Measurements from ENCODE around the gene KCNJ15. TPM values are rescaled to one million over a fixed set of nuclear protein-coding genes. Genes with fewer than 3 reads are reported as not detected.

Gene KCNJ15
- total and polyA plus RNA-seq, 2 experiments from 2014 or later: not detected

DNA sequence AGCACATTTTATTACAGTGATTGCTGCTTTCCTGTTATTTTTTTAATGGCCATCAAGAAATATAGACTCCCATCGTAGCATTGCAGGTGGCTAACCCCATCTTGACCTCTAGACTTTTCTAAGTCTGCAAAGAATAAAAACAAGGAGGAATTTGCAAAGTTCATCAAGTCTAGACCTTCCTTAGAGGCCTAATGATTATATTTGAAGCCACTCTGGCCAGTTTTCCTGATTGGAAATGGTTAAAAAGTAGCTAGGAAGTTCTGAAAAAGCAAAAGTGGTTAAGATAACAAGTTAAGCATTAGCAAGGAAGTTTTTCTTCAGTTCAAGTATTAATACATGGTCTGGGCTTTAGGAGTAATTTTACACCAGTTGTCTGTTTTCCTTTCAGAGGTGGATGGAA, 16.7 kb upstream of the KCNJ15 start:
- TF ChIP-seq, protein P1, sequence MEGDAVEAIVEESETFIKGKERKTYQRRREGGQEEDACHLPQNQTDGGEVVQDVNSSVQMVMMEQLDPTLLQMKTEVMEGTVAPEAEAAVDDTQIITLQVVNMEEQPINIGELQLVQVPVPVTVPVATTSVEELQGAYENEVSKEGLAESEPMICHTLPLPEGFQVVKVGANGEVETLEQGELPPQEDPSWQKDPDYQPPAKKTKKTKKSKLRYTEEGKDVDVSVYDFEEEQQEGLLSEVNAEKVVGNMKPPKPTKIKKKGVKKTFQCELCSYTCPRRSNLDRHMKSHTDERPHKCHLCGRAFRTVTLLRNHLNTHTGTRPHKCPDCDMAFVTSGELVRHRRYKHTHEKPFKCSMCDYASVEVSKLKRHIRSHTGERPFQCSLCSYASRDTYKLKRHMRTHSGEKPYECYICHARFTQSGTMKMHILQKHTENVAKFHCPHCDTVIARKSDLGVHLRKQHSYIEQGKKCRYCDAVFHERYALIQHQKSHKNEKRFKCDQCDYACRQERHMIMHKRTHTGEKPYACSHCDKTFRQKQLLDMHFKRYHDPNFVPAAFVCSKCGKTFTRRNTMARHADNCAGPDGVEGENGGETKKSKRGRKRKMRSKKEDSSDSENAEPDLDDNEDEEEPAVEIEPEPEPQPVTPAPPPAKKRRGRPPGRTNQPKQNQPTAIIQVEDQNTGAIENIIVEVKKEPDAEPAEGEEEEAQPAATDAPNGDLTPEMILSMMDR (IDR thresholded peaks at IDR 0.05; ENCODE audit: low read depth, low read length): no peak
- no peaks in the 10 kb centered on the region for H3K36me3 ChIP-seq
- H3K4me1 ChIP-seq (ENCODE audit: low read depth): no peaks in the 10 kb centered on the region
- no peak overlapping the region for H3K4me3 ChIP-seq
- H3K27ac ChIP-seq: no peak overlapping the region
- DNase-seq (ENCODE audit: low read depth in 1 of 2, low spot score in 1 of 2): no peak
- no peaks in the 10 kb centered on the region for H3K27me3 ChIP-seq
- no peaks in the 10 kb centered on the region for H3K9me3 ChIP-seq (ENCODE audit: low read depth)

DNA sequence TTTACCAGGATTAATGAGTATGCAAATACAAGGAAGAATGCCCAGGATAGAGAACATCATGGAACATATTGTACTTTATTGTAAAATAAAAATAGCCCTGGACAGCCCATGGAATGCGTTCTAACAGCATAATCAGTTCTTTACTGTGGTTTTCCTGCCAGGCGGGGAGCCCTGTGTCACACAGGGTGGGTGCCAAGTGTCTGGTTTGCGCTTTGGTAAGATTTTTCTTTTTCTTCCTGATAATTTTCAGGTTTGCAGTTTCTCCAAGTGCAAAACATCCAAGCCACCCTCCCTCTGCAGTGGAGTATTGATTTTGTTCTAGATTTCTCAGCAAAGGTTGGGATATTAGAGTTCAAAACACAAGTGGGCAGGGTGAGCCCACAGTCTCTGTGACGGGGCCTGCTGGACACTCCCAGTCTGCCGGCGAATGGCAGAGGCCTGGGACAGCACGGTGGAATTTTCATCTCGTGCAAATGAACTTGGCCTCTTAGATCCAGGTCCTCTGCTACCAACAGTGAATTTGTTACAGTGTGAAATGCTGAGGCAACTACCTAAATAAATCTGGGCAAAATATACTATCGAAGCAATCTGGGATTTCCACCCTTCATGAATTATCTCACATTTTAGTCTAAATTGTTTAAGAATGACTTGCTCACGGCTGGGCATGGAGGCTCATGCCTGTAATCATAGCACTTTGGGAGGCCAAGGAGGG, 15.6 kb upstream of the KCNJ15 start:
- Histone ChIP-seq H3K9me3 (ENCODE audit: low read depth) (no peaks in the 10 kb centered on the region), H3K36me3 (no peaks in the 10 kb centered on the region), H3K27ac (no peak overlapping the region), H3K4me1 (ENCODE audit: low read depth) (no peaks in the 10 kb centered on the region), H3K4me3 (no peak overlapping the region), H3K27me3 (no peaks in the 10 kb centered on the region)
- DNase-seq (ENCODE audit: low read depth in 1 of 2, low spot score in 1 of 2): peak in 1 of 2 donors; percentile 72
- TF ChIP-seq, protein P1 (IDR thresholded peaks at IDR 0.05; ENCODE audit: low read depth, low read length): no peak

DNA sequence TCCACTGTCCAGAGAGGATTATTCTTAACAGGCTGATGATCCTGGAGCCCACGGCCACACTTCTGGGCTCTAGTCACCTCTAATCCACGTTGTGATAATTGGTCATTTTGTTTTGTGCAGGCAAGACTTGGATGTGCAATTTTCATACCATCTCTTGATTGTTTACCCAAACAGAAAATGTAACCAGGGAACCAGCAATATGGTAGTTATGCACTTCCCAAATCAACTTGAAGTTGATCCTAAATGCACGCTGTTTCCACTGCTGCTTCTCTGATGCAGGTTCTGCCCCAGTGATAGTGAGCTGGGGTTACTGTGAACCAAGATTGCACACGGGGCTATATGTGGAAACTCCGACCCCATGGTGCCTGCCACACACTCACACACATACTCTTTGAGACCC, 14.7 kb upstream of the KCNJ15 start:
- TF ChIP-seq, protein P1 (IDR thresholded peaks at IDR 0.05; ENCODE audit: low read depth, low read length): no peak
- H3K36me3 ChIP-seq: no peaks in the 10 kb centered on the region
- no peak for DNase-seq (ENCODE audit: low read depth in 1 of 2, low spot score in 1 of 2)
- no peaks in the 10 kb centered on the region for H3K27me3 ChIP-seq
- no peak overlapping the region for H3K27ac ChIP-seq
- no peak overlapping the region for H3K4me3 ChIP-seq
- H3K9me3 ChIP-seq (ENCODE audit: low read depth): no peaks in the 10 kb centered on the region
- H3K4me1 ChIP-seq (ENCODE audit: low read depth): no peaks in the 10 kb centered on the region

DNA sequence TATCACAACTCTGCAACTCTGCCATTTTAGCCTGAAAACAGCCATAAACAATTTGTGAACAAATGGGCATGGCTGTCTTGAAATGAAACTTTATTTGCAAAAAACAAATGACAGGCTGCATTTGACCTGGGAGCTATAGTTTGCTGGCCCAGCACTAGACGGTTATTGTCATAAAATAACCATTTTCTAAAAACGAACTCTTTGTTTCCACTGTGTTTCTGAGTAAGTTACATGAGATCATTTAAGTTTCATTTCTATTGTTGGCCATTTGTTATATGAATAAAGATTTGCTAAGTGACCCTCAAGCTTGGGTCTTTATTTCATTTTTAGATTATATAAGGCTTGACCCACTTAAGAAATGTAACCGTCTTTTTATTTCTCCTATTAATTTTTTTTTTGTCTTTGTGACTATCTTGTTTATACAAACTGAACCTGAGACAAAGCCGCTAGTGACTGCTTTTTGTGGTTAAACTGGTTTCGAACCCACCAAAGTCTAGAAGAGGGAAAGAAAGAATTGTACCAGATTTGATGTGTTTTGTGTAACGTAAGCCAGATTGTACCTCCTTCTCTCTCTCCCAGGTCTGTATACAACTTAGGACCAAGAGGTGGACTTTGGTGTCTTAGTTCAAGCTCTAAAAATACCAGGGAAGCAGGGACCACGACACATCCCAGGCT, 12.9 kb upstream of the KCNJ15 start:
- no peaks in the 10 kb centered on the region for H3K36me3 ChIP-seq
- DNase-seq (ENCODE audit: low read depth in 1 of 2, low spot score in 1 of 2): no peak
- no peaks in the 10 kb centered on the region for H3K9me3 ChIP-seq (ENCODE audit: low read depth)
- H3K27me3 ChIP-seq: no peaks in the 10 kb centered on the region
- no peak overlapping the region for H3K27ac ChIP-seq
- no peaks in the 10 kb centered on the region for H3K4me1 ChIP-seq (ENCODE audit: low read depth)
- no peak overlapping the region for H3K4me3 ChIP-seq
- TF ChIP-seq, protein P1 (IDR thresholded peaks at IDR 0.05; ENCODE audit: low read depth, low read length): no peak

DNA sequence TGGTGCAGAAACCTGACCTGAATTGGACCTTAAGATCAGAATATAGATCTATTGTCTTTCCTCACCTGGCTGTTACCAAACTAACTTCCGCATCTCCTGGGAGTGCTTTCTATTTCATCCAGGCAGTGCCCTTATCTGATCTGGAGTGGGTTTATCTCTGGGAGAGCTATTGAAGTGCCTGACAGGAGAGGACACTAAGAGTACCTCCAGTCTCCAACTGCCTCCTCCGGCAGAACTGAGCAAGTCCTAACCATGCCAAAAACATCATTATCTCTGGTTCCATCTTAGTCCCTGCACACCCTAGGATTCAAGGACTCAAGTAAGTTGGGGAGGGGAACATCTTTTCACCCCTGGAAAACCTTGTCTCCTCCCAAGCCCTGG, 12.4 kb upstream of the KCNJ15 start:
- H3K4me1 ChIP-seq (ENCODE audit: low read depth): no peaks in the 10 kb centered on the region
- H3K27ac ChIP-seq: no peak overlapping the region
- H3K27me3 ChIP-seq: no peaks in the 10 kb centered on the region
- H3K9me3 ChIP-seq (ENCODE audit: low read depth): no peaks in the 10 kb centered on the region
- H3K36me3 ChIP-seq: no peaks in the 10 kb centered on the region
- no peak overlapping the region for H3K4me3 ChIP-seq
- TF ChIP-seq, protein P1 (IDR thresholded peaks at IDR 0.05; ENCODE audit: low read depth, low read length): no peak
- no peak for DNase-seq (ENCODE audit: low read depth in 1 of 2, low spot score in 1 of 2)
